SK-N-SH treated with all-trans-retinoic acid at 6 μM for 48 hours (cell line): ENCODE data around the gene FAM209B.
"Not testable (repeated sequence)": the region's sequence is repeated elsewhere in the genome, so short reads cannot be mapped to it uniquely, and the experiment has no call there.

Experiments used
- ARNTL ChIP-seq: fragments of 450-650 bp; formaldehyde crosslinking; IDR thresholded peaks from 2 replicates; pipeline ENCODE4 v1.5.0; 2020; ENCODE audit warnings: low read depth, mild to moderate bottlenecking, moderate library complexity, borderline replicate concordance
- CSRNP3 ChIP-seq: fragments of 250-450 bp; sonication (Bioruptor Pico); IDR thresholded peaks from 2 replicates; pipeline ENCODE4 v1.5.1; 2021; ENCODE audit warnings: mild to moderate bottlenecking, moderate library complexity
- ESRRG ChIP-seq: fragments of 250-450 bp; sonication (Bioruptor Pico); IDR thresholded peaks from 2 replicates; pipeline ENCODE4 v1.6.1; 2021; ENCODE audit warnings: mild to moderate bottlenecking
- ISL1 ChIP-seq: fragments of 250-450 bp; sonication (Bioruptor Pico); IDR thresholded peaks from 2 replicates; pipeline ENCODE4 v2.1.2; 2022; ENCODE audit warnings: mild to moderate bottlenecking, moderate library complexity
- OSR1 ChIP-seq: fragments of 250-450 bp; sonication (Bioruptor Pico); IDR thresholded peaks from 2 replicates; pipeline ENCODE4 v1.8.0; 2022; ENCODE audit warnings: moderate library complexity, mild to moderate bottlenecking, inconsistent platforms
- PPARA ChIP-seq: fragments of 250-450 bp; sonication (Bioruptor Pico); IDR thresholded peaks from 2 replicates; pipeline ENCODE4 v1.5.0; 2020; ENCODE audit warnings: mild to moderate bottlenecking, borderline replicate concordance
- RARB ChIP-seq: fragments of 250-450 bp; sonication (Bioruptor Pico); IDR thresholded peaks from 2 replicates; pipeline ENCODE4 v1.8.0; 2021; ENCODE audit warnings: mild to moderate bottlenecking, moderate library complexity
- TOX ChIP-seq: fragments of 250-450 bp; sonication (Bioruptor Pico); IDR thresholded peaks from 2 replicates; pipeline ENCODE4 v1.8.0; 2021; ENCODE audit warnings: mild to moderate bottlenecking, moderate library complexity, borderline replicate concordance
- ZC3H10 ChIP-seq: fragments of 250-450 bp; sonication (Bioruptor Pico); IDR thresholded peaks from 2 replicates; pipeline ENCODE4 v1.5.1; 2021; ENCODE audit warnings: mild to moderate bottlenecking, moderate library complexity
- ZFP30 ChIP-seq: fragments of 450-650 bp; formaldehyde crosslinking; IDR thresholded peaks from 2 replicates; pipeline ENCODE4 v1.5.0; 2022; ENCODE audit warnings: mild to moderate bottlenecking, moderate library complexity
- ZNF565 ChIP-seq: fragments of 450-650 bp; formaldehyde crosslinking; conservative IDR thresholded peaks from 2 replicates; pipeline ENCODE4 v1.5.0; 2020; ENCODE audit warnings: low read depth, mild to moderate bottlenecking, moderate library complexity
- ZNF8 ChIP-seq: fragments of 450-650 bp; formaldehyde crosslinking; IDR thresholded peaks from 2 replicates; pipeline ENCODE4 v1.5.0; 2020; ENCODE audit warnings: mild to moderate bottlenecking, moderate library complexity
- TF ChIP-seq, protein P1 (sequence below): fragments of 250-450 bp; sonication (Bioruptor Pico); IDR thresholded peaks from 2 replicates; pipeline ENCODE4 v1.8.0; 2021; ENCODE audit warnings: low read depth, mild to moderate bottlenecking, moderate library complexity, borderline replicate concordance
- TF ChIP-seq, protein P2 (sequence below): fragments of 250-450 bp; sonication (Bioruptor Pico); IDR thresholded peaks from 2 replicates; pipeline ENCODE4 v1.5.0; 2020; ENCODE audit warnings: mild to moderate bottlenecking, moderate library complexity

DNA sequence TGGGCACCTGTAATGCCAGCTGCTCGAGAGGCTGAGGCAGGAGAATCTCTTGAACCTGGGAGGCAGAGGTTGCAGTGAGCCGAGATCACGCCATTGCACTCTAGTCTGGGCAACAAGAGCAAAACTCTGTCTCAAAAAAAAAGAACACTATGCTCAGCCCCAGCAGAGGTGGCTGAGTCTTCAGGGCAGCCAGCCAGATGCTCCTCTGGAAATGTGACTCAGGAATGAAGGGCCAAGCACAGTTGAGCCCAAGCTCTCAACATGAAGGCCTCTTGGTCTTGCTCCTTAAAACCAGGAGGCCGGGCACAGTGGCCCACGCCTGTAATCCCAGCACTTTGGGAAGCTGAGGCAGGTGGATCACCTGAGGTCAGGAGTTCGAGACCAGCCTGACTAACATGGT lies 31.5 kb downstream of the FAM209B start:
- TF ChIP-seq RARB (CRISPR knock-in tag); PPARA (CRISPR knock-in tag); ZNF8 (CRISPR knock-in tag); CSRNP3 (CRISPR knock-in tag); ARNTL (CRISPR knock-in tag); OSR1 (CRISPR knock-in tag); ZFP30 (CRISPR knock-in tag); ESRRG; TOX (CRISPR knock-in tag); ZNF565 (CRISPR knock-in tag); ISL1; ZC3H10: not testable (repeated sequence)
- TF ChIP-seq, protein P1, sequence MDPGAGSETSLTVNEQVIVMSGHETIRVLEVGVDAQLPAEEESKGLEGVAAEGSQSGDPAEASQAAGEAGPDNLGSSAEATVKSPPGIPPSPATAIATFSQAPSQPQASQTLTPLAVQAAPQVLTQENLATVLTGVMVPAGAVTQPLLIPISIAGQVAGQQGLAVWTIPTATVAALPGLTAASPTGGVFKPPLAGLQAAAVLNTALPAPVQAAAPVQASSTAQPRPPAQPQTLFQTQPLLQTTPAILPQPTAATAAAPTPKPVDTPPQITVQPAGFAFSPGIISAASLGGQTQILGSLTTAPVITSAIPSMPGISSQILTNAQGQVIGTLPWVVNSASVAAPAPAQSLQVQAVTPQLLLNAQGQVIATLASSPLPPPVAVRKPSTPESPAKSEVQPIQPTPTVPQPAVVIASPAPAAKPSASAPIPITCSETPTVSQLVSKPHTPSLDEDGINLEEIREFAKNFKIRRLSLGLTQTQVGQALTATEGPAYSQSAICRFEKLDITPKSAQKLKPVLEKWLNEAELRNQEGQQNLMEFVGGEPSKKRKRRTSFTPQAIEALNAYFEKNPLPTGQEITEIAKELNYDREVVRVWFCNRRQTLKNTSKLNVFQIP (CRISPR knock-in tag) = not testable (repeated sequence)
- TF ChIP-seq, protein P2, sequence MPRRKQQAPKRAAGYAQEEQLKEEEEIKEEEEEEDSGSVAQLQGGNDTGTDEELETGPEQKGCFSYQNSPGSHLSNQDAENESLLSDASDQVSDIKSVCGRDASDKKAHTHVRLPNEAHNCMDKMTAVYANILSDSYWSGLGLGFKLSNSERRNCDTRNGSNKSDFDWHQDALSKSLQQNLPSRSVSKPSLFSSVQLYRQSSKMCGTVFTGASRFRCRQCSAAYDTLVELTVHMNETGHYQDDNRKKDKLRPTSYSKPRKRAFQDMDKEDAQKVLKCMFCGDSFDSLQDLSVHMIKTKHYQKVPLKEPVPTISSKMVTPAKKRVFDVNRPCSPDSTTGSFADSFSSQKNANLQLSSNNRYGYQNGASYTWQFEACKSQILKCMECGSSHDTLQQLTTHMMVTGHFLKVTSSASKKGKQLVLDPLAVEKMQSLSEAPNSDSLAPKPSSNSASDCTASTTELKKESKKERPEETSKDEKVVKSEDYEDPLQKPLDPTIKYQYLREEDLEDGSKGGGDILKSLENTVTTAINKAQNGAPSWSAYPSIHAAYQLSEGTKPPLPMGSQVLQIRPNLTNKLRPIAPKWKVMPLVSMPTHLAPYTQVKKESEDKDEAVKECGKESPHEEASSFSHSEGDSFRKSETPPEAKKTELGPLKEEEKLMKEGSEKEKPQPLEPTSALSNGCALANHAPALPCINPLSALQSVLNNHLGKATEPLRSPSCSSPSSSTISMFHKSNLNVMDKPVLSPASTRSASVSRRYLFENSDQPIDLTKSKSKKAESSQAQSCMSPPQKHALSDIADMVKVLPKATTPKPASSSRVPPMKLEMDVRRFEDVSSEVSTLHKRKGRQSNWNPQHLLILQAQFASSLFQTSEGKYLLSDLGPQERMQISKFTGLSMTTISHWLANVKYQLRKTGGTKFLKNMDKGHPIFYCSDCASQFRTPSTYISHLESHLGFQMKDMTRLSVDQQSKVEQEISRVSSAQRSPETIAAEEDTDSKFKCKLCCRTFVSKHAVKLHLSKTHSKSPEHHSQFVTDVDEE (CRISPR knock-in tag) = not testable (repeated sequence)
